Measurements from ENCODE around the gene ANKRD13A. TPM values are rescaled to one million over a fixed set of nuclear protein-coding genes. Genes with fewer than 3 reads are reported as not detected.

ANKRD13A gene
- total and polyA plus RNA-seq, 2 of the 8 experiments (the other 6 are each of a cell fraction or from before 2014, with no cell fraction given), result 16.8 to 21.4 TPM

GRCh38 chr12:109988274-109988673, 11.0 kb upstream of the ANKRD13A start:
- Histone ChIP-seq H3K9ac (replicated peaks in 1 of 4; ENCODE audit: extremely low read depth in 1 of 4, low read depth in 3 of 4, low read length in 3 of 4) (no peak overlapping the region), H3K27me3 (replicated peaks in 1 of 4; ENCODE audit: control insufficient read depth in 3 of 4, extremely low read depth in 1 of 4, insufficient read depth in 3 of 4, low read length in 3 of 4) (no peaks in the 10 kb centered on the region), H4K20me1 (replicated peaks in 1 of 2; ENCODE audit: control insufficient read depth in 1 of 2, insufficient read depth in 2 of 2, low read length in 2 of 2) (peaks cover 0 to 1% of the 10 kb centered on the region in 2 experiments), H4K8ac (ENCODE audit: extremely low read depth, insufficient read depth, low read length) (no peak overlapping the region), H2BK120ac (replicated peaks; ENCODE audit: low read depth, low read length) (no peak overlapping the region), H2BK20ac (ENCODE audit: low read length) (no peak overlapping the region), H4K5ac (ENCODE audit: insufficient read length, low read depth, low read length) (no peak overlapping the region), H2BK12ac (ENCODE audit: low read depth, low read length) (no peak overlapping the region), H3K36me3 (ENCODE audit: control insufficient read depth in 2 of 4, insufficient read depth in 4 of 4, low read length in 3 of 4) (peaks cover 2 to 15% (median 6%) of the 10 kb centered on the region in 4 experiments; a peak in 5 of 8 replicates), H3K23me2 (ENCODE audit: low read depth, low read length) (no peaks in the 10 kb centered on the region), H2AK5ac (ENCODE audit: low read depth, low read length) (no peak overlapping the region), H3K23ac (ENCODE audit: insufficient read length) (no peak overlapping the region), H3K4me1 (replicated peaks in 1 of 4; ENCODE audit: control insufficient read depth in 3 of 4, insufficient read depth in 4 of 4, low read length in 3 of 4) (no peaks in the 10 kb centered on the region), H4K91ac (replicated peaks; ENCODE audit: insufficient read length, low read length) (no peak overlapping the region), H3K18ac (ENCODE audit: extremely low read depth, low read length) (no peak overlapping the region), H3K56ac (replicated peaks; ENCODE audit: insufficient read length, low read depth, low read length) (no peak overlapping the region), H3K9me3 (ENCODE audit: insufficient read depth in 2 of 2, low read depth in 1 of 2, low read length in 1 of 2) (no peaks in the 10 kb centered on the region), H3K14ac (ENCODE audit: insufficient read length) (no peak overlapping the region), H3K79me1 (ENCODE audit: low read depth, low read length) (no peaks in the 10 kb centered on the region; the same call in 1 of the 2 replicates), H2AFZ (ENCODE audit: low read length) (no peak overlapping the region), H3K4me2 (ENCODE audit: insufficient read depth in 1 of 2, low read depth in 2 of 2, low read length in 2 of 2) (no peak overlapping the region), H3K4me3 (ENCODE audit: extremely low read depth in 1 of 4, insufficient read depth in 2 of 4, low read depth in 3 of 4, low read length in 4 of 4) (no peak overlapping the region), H3K27ac (ENCODE audit: low read depth, low read length) (no peak overlapping the region), H3K4ac (replicated peaks; ENCODE audit: insufficient read length, low read depth, low read length) (no peak overlapping the region), H2BK5ac (ENCODE audit: low read depth, low read length) (no peak overlapping the region), H3K79me2 (ENCODE audit: control insufficient read depth in 1 of 2, insufficient read depth in 2 of 2, low read length in 2 of 2) (peaks cover 0 to 3% of the 10 kb centered on the region in 2 experiments; a peak in 1 of 4 replicates), H2BK15ac (ENCODE audit: low read length) (no peak overlapping the region)
- TF ChIP-seq SP4 (IDR thresholded peaks at IDR 0.05; ENCODE audit: low read length) (no peak), KDM1A (IDR thresholded peaks at IDR 0.05; ENCODE audit: borderline replicate concordance, low read length) (no peak)
- ChIA-PET CTCF (ENCODE audit: partially characterized antibody) (interaction anchor here (0.8 kb wide), 1 partner anchor 60 kb away, joined by 3 read pairs; no protein-coding TSS in a partner anchor), POLR2A (ENCODE audit: partially characterized antibody) (no interaction called here)
- no peak for FAIRE-seq
- WGBS, 2 experiments (ENCODE audit: extremely low coverage in 1 of 2, insufficient coverage in 1 of 2, insufficient read length in 1 of 2, insufficient replicate concordance in 2 of 2, low coverage in 1 of 2, low lambda C conversion rate in 2 of 2, missing lambda C conversion rate in 1 of 2), result 90% methylated on average over 10 of the region's 10 CpGs; no CpG with 5 or more reads in 1 of the 2 experiments
- no peak for DNase-seq (ENCODE audit: low read depth in 1 of 2, low spot score in 2 of 2)

Data from H1 (cell line).